Hepatocyte (in vitro differentiated cells): Measurements from ENCODE around the gene ALPK3. TPM values are rescaled to one million over a fixed set of nuclear protein-coding genes. Genes with fewer than 3 reads are reported as not detected.

Source experiments
- DNase-seq: peaks from one replicate; pipeline ENCODE4 v3.0.0-alpha.2; 2016; ENCODE audit warnings: low spot score
- H2AFZ ChIP-seq: fragments of 200-600 bp; sonication (generic); 2 replicates; pipeline ENCODE4 v1.6.0; 2016; ENCODE audit warnings: antibody characterized with exemption, mild to moderate bottlenecking
- H3K27ac ChIP-seq: fragments of 200-600 bp; sonication (generic); 2 replicates; pipeline ENCODE4 v1.5.1; 2016; ENCODE audit warnings: mild to moderate bottlenecking
- H3K27me3 ChIP-seq: fragments of 200-600 bp; sonication (generic); 2 replicates; pipeline ENCODE4 v1.6.1; 2016
- H3K36me3 ChIP-seq: fragments of 200-600 bp; sonication (generic); replicated peaks from 2 replicates; pipeline ENCODE4 v1.5.1; 2016; ENCODE audit warnings: low read depth; ENCODE audit not compliant: insufficient read depth
- H3K4me1 ChIP-seq: fragments of 200-600 bp; sonication (generic); 2 replicates; pipeline ENCODE4 v1.5.1; 2016; ENCODE audit warnings: mild to moderate bottlenecking, moderate library complexity; ENCODE audit not compliant: insufficient read depth
- H3K4me2 ChIP-seq: fragments of 200-600 bp; sonication (generic); 2 replicates; pipeline ENCODE4 v1.6.0; 2016
- H3K4me3 ChIP-seq: fragments of 200-600 bp; sonication (generic); 2 replicates; pipeline ENCODE4 v1.5.1; 2016; ENCODE audit warnings: mild to moderate bottlenecking
- H3K79me2 ChIP-seq: fragments of 200-600 bp; sonication (generic); 2 replicates; pipeline ENCODE4 v1.6.0; 2017; ENCODE audit warnings: mild to moderate bottlenecking
- H3K9me2 ChIP-seq: fragments of 200-600 bp; sonication (generic); replicated peaks from 2 replicates; pipeline ENCODE4 v1.6.0; 2017; ENCODE audit warnings: mild to moderate bottlenecking; ENCODE audit not compliant: insufficient read depth
- H3K9me3 ChIP-seq: fragments of 200-600 bp; sonication (generic); 2 replicates; pipeline ENCODE4 v1.5.1; 2016; ENCODE audit warnings: low read depth, mild to moderate bottlenecking
- H4K20me1 ChIP-seq: fragments of 200-600 bp; sonication (generic); 2 replicates; pipeline ENCODE4 v1.6.0; 2016; ENCODE audit warnings: mild to moderate bottlenecking; ENCODE audit not compliant: insufficient read depth, poor library complexity, severe bottlenecking
- EZH2 ChIP-seq: fragments of 200-600 bp; sonication (generic); IDR thresholded peaks from 2 replicates; pipeline ENCODE4 v1.6.1; 2016; ENCODE audit warnings: antibody characterized with exemption, mild to moderate bottlenecking, borderline replicate concordance
- EZH2phosphoT487 ChIP-seq: fragments of 200-600 bp; sonication (generic); IDR thresholded peaks from one replicate; pipeline ENCODE4 v1.6.1; 2018; ENCODE audit warnings: antibody characterized with exemption, mild to moderate bottlenecking, low read depth, moderate library complexity; ENCODE audit not compliant: unreplicated experiment, severe bottlenecking
- WGBS: methylation state at CpG from one replicate; pipeline ENCODE4 v1.1.6; 2016; ENCODE audit warnings: low lambda C conversion rate; ENCODE audit errors: missing lambda C conversion rate; 5-methylcytosine and 5-hydroxymethylcytosine counted together
- polyA plus RNA-seq: library from polyadenylated mRNA; unstranded; fragments of >200 nt; fragmentation: Nextera tagmentation; extraction: Ambion mirVana; gene quantifications from 2 replicates; pipeline ENCODE4 v1.2.1, GENCODE V29; 2016
- total RNA-seq: library from RNA; depleted of rRNA; stranded (reverse); fragments of >200 nt; gene quantifications from 2 replicates; pipeline ENCODE4 v1.2.3, GENCODE V29; 2014
- TF ChIP-seq, protein P1 (sequence below): fragments of 200-600 bp; sonication (generic); IDR thresholded peaks from 2 replicates; pipeline ENCODE4 v1.5.1; 2016; ENCODE audit warnings: antibody characterized with exemption, mild to moderate bottlenecking; ENCODE audit not compliant: poor library complexity

The ALPK3 gene
- total and polyA plus RNA-seq, 2 experiments from 2014 or later, result 7.1 to 25.3 TPM

DNA sequence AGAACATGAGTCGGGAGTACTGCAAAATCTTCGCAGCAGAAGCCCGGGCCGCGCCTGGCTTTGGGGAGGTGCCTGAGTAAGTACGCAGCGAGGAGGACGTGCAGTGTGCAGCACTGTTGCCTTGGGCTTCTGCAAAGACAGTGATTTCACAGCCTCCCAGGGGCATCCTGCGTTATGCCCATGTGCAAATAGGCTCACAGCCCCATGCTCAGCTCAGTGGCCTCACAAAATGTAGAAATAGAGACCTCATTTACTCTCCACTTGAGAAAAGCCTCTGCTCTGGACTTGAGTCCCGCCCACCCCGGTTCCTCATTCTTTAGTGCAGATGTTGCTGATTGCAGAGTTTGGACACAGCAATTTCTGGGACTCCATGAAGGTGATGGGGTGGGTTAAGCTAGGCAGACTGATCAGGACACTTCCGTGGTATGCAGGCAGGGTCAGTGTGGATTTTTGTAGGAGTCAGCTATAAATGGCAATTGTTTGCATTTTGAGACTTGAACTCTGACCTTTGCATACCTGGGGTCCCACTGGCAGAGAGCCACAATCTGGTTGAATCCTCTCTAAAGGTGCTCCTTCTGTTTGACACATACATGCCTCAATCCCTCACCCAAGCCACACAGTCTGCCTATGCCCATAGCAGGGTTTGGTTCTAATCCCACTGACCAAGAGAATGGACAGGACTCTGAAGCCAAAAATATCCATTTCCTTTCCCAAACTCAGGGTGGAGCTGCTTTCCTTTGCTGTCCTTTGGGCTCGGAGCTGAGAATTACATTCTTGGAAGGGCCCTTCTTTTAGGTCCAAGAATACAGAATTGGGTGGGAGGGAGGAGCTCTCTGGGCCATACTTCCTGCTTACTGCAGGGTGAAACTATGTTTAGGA lies 46.6 kb downstream of the ALPK3 start:
- no peaks in the 10 kb centered on the region for H3K4me1 ChIP-seq
- H3K4me3 ChIP-seq, result no peak overlapping the region
- H3K9me3 ChIP-seq, result no peaks in the 10 kb centered on the region
- H3K27ac ChIP-seq, result no peak overlapping the region
- no peak overlapping the region for H2AFZ ChIP-seq
- 88% methylated on average over 13 of the region's 13 CpGs for WGBS
- no peaks in the 10 kb centered on the region for H3K79me2 ChIP-seq
- no peaks in the 10 kb centered on the region for H3K36me3 ChIP-seq
- no peaks in the 10 kb centered on the region for H3K27me3 ChIP-seq
- no peak for DNase-seq
- no peak overlapping the region for H3K4me2 ChIP-seq
- no peak for TF ChIP-seq EZH2
- TF ChIP-seq EZH2phosphoT487, result no peak
- TF ChIP-seq, protein P1, sequence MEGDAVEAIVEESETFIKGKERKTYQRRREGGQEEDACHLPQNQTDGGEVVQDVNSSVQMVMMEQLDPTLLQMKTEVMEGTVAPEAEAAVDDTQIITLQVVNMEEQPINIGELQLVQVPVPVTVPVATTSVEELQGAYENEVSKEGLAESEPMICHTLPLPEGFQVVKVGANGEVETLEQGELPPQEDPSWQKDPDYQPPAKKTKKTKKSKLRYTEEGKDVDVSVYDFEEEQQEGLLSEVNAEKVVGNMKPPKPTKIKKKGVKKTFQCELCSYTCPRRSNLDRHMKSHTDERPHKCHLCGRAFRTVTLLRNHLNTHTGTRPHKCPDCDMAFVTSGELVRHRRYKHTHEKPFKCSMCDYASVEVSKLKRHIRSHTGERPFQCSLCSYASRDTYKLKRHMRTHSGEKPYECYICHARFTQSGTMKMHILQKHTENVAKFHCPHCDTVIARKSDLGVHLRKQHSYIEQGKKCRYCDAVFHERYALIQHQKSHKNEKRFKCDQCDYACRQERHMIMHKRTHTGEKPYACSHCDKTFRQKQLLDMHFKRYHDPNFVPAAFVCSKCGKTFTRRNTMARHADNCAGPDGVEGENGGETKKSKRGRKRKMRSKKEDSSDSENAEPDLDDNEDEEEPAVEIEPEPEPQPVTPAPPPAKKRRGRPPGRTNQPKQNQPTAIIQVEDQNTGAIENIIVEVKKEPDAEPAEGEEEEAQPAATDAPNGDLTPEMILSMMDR, result no peak
- H4K20me1 ChIP-seq, result no peaks in the 10 kb centered on the region
- H3K9me2 ChIP-seq, result no peaks in the 10 kb centered on the region

DNA sequence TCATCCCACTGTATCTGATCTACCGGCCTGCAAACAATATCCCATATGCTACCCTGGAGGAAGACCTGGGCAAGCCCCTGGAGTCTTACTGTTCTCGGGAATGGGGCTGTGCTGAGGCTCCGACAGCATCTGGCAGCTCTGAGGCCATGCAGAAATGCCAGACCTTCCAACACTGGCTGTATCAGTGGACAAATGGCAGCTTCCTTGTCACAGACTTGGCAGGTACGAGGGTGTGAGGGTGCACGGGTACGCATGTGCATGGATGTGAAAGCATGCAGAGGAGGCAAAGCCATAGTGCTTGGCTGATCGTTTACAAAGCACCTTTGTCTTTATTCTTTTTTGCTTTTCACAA lies 47.3 kb downstream of the ALPK3 start:
- no peak overlapping the region for H3K4me3 ChIP-seq
- H3K27me3 ChIP-seq, result no peaks in the 10 kb centered on the region
- WGBS, result 85% methylated on average over 7 of the region's 7 CpGs
- no peak overlapping the region for H2AFZ ChIP-seq
- no peaks in the 10 kb centered on the region for H3K9me2 ChIP-seq
- TF ChIP-seq, protein P1, result no peak
- TF ChIP-seq EZH2phosphoT487 (no peak), EZH2 (no peak)
- DNase-seq, result no peak
- H3K79me2 ChIP-seq, result no peaks in the 10 kb centered on the region
- no peak overlapping the region for H3K27ac ChIP-seq
- H3K36me3 ChIP-seq, result no peaks in the 10 kb centered on the region
- H3K9me3 ChIP-seq, result no peaks in the 10 kb centered on the region
- no peaks in the 10 kb centered on the region for H3K4me1 ChIP-seq
- H3K4me2 ChIP-seq, result no peak overlapping the region
- H4K20me1 ChIP-seq, result no peaks in the 10 kb centered on the region

DNA sequence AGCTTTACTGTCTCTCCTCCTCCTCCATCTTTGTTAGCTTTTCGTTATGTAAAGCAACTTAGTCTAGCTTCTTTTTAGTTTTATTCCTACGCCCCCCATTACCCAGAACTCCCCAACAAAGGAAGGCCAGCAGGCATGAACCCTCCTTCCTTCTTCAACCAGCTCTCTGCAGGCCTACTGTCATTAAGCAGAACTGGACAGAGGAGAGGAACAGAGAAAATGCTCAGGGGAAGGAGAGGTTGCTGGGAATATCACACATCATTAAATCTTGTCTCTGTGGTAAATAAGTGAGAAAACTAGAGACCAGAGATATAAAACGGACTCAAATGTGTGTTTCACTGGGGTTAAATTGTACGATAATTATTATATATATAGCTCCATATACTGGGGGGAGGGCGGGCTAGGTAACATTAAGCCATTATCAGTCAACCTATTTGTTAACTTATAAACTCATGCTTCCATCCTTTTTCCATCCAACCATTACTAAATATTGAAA lies 48.0 kb downstream of the ALPK3 start:
- WGBS, result 93% methylated on average over 5 of the region's 5 CpGs
- no peaks in the 10 kb centered on the region for H3K4me1 ChIP-seq
- H3K36me3 ChIP-seq, result no peaks in the 10 kb centered on the region
- no peak overlapping the region for H2AFZ ChIP-seq
- H3K79me2 ChIP-seq, result no peaks in the 10 kb centered on the region
- no peaks in the 10 kb centered on the region for H4K20me1 ChIP-seq
- no peak overlapping the region for H3K27ac ChIP-seq
- H3K4me3 ChIP-seq, result no peak overlapping the region
- no peaks in the 10 kb centered on the region for H3K27me3 ChIP-seq
- no peak for TF ChIP-seq EZH2phosphoT487
- no peak for TF ChIP-seq EZH2
- TF ChIP-seq, protein P1, result no peak
- no peak overlapping the region for H3K4me2 ChIP-seq
- no peak for DNase-seq
- H3K9me2 ChIP-seq, result no peaks in the 10 kb centered on the region
- no peaks in the 10 kb centered on the region for H3K9me3 ChIP-seq
